Measurements from ENCODE around the gene SRBD1.

Gene SRBD1

DNA sequence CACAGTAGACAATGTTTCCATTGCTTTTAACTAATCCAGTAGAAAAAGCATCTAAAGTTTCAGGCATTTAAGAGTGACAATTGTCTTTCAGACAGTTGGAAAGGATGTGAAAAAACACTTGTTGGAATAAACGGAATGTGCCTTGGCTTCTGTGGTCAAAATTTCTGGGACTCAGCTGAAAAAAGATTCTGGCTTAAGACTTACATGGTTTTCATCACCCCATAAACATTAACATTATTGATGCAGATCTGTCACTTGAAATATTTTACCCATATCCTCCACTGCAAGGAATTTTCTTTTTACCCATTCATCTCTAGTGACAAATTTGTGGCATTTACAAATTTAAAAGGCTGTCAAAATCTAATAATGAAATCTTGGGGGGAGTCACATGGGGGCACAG lies 166.0 kb downstream of the SRBD1 start:
- TF ChIP-seq, protein P1, sequence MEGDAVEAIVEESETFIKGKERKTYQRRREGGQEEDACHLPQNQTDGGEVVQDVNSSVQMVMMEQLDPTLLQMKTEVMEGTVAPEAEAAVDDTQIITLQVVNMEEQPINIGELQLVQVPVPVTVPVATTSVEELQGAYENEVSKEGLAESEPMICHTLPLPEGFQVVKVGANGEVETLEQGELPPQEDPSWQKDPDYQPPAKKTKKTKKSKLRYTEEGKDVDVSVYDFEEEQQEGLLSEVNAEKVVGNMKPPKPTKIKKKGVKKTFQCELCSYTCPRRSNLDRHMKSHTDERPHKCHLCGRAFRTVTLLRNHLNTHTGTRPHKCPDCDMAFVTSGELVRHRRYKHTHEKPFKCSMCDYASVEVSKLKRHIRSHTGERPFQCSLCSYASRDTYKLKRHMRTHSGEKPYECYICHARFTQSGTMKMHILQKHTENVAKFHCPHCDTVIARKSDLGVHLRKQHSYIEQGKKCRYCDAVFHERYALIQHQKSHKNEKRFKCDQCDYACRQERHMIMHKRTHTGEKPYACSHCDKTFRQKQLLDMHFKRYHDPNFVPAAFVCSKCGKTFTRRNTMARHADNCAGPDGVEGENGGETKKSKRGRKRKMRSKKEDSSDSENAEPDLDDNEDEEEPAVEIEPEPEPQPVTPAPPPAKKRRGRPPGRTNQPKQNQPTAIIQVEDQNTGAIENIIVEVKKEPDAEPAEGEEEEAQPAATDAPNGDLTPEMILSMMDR (conservative IDR thresholded peaks at IDR 0.05; ENCODE audit: low read depth, low read length): no peak
- DNase-seq (ENCODE audit: low read depth): no peak
- no peak overlapping the region for H3K4me3 ChIP-seq (ENCODE audit: low read depth, low read length)

GRCh38 chr2:45443012-45443411 lies 168.1 kb downstream of the SRBD1 start:
- DNase-seq (ENCODE audit: low read depth): no peak
- no peak overlapping the region for H3K4me3 ChIP-seq (ENCODE audit: low read depth, low read length)
- TF ChIP-seq, protein P1 (conservative IDR thresholded peaks at IDR 0.05; ENCODE audit: low read depth, low read length): no peak

DNA sequence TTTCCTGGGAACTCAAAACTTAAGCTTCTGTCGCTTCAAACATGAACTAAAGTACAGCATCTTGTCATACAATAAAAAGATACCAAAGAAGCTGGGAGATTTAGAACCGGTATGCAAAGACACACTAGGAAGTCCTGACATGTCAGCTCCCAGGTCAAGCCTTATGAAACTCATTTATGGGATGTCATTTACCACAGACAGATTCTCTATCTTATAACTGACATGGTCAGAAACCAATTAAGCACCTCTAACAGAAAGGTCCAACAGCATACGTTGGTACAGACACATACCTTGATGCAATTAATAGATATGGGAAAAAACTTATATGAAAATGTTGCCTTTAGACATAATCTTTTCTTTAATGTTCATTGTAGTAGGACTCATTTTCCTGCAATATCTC lies 169.0 kb downstream of the SRBD1 start:
- H3K4me3 ChIP-seq (ENCODE audit: low read depth, low read length): no peak overlapping the region
- TF ChIP-seq, protein P1 (conservative IDR thresholded peaks at IDR 0.05; ENCODE audit: low read depth, low read length): no peak

DNA sequence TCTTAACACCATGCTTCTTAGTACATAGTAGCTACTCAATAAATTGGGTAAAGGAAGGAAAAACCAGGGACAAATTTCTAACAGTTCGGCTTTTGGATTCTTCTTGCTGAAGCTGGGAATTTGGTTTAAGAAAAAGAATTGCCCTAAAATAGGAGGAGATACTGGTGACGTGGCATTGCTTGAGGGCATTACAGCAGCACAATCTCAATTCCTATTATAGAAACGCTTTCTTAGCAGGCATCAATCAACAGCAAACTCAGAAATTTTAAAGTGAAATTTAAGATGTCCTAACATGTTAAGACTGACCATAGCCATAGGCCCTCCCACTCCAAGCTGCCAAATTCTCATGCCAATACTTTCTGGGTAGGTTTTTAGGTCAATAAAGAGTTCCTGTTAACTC lies 169.5 kb downstream of the SRBD1 start:
- no peak for DNase-seq (ENCODE audit: low read depth)
- TF ChIP-seq, protein P1 (conservative IDR thresholded peaks at IDR 0.05; ENCODE audit: low read depth, low read length): no peak
- H3K4me3 ChIP-seq (ENCODE audit: low read depth, low read length): no peak overlapping the region

More for the DNA sequence above, 169.0 kb downstream of the SRBD1 start:
- DNase-seq (ENCODE audit: low read depth): no peak

DNA sequence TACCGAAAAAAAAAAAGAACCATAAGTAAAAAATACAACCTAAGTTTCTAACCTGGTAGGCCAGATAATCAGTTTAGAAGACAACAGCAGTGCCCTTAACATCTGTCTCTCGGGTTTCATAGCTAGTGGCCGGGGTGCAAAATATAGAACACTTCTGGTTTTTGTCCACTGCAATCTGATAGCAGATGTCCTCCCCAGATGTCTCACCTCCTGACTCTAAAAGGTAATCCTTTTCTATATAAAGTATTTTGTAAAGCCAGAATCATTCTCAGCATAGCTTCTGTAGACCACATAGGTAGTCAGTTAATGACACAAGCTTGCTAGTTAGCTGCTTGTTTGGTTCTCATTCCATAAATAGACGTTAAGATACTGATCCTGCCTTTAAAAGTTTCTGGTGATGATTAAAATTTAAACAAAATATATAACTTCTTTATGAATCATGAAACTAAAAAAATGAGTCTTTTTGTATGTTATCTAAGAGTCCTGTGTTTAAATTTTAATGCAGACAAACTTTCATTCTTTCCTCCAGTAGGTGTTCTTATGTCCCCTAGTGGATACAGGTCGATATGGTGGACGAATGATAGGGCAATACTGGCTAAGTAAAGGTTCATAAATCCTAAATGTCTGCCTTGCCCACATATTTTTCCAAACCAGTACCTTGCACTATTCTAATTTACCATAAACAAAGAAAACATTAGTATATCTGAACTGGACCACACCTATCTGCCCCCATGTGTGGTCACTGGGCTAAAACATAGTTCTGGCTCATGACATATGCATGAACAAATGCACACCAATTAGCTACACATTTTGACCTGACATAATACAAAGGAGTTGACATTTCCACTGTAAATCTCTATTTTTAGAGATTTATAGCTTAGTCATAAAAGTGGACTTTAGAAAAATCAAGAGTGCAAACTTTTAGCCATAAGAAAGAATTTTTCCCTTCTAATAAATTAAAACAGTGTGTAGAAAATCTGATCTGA lies 171.0 kb downstream of the SRBD1 start:
- no peak overlapping the region for H3K4me3 ChIP-seq (ENCODE audit: low read depth, low read length)
- peak; percentile 58 for DNase-seq (ENCODE audit: low read depth)
- TF ChIP-seq, protein P1 (conservative IDR thresholded peaks at IDR 0.05; ENCODE audit: low read depth, low read length): peak; percentile 51

DNA sequence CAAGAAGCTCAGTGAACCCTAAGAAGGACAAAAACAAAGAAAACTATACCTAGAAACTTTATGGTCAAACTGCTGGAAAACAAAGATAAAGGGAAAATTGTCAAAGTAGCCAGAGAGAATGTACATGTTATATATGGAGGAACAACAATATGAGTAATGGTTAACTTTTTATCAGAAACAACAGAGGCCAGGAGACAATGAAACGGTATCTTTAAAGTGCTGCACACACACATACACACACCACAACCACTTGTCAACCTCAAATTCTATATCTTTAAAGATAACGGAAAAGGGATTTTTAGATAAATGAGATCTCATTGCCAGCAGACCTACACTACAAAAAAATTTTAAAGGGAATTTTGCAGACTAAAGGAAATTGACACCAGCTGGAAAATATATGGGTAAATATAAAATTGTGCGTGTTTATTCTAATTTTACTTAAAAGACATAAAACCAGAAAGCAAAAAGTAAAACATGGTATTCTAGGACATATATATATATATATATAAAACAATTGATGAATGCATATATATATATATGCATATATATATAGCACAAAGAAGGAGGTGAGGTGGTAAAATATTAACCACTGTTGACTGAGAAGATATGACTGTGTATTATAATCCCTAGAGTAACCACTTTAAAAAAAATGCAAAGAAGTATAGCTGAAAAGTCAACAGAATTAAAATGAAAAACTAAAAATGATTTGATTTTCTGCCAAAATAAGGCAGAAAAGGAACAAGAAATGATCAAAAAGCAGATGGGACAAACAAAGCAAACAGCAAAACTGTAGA lies 172.0 kb downstream of the SRBD1 start:
- TF ChIP-seq, protein P1 (conservative IDR thresholded peaks at IDR 0.05; ENCODE audit: low read depth, low read length): no peak
- no peak for DNase-seq (ENCODE audit: low read depth)
- H3K4me3 ChIP-seq (ENCODE audit: low read depth, low read length): no peak overlapping the region
